ENCODE results near the gene PIP4K2A. TPM values are rescaled to one million over a fixed set of nuclear protein-coding genes. Genes with fewer than 3 reads are reported as not detected.

The PIP4K2A gene
- total RNA-seq, 8 experiments from 2014 or later = 16.2 to 39.4 (median 32.4) TPM

DNA sequence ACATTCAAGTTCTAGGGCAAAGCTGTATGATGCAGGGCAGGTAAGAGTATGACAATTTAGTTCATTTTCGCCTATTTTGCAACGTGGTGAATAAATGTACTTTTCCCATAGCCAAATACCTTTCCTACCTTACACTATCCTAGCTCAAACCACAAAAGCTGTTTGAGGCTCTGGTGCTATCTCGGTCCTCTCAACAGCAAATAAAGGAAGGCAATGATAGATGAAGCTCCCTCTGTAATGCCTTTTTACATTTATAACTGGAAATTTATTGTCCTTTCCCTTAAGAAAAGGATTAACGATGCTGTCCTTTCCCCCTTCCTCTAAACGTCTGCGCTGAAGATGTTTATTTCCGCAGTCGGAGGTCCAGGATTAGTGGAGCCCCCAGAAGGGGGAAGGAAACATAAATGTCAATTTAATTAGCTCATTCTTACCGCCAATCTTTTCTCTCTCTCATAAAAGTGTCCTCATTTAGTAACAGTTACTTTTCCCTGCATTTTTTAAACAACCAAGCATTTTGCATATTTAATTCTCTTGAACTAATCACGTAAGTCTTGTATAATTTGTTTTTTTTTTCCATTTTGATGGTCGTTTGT, 114.6 kb downstream of the PIP4K2A start:
- in situ Hi-C loops (cut with MboI; ENCODE audit: low pct_unique_long_range_greater_than_20kb in 2 of 9, low sequenced_read_pairs in 9 of 9, unreplicated experiment in 9 of 9) = loop anchor here in 1 of 9 experiments (25.0 kb wide), 1 partner anchor 388 kb away; no protein-coding TSS in a partner anchor
- 36 to 92% (median 62%) methylated on average over 5 to 11 of the region's 11 CpGs for WGBS, 10 experiments
- ATAC-seq (replicated peaks in 6 of 8) = peak in 1 of 8 experiments; percentile 8
- peaks cover 18 to 20% of the 10 kb centered on the region in 2 donors for H3K4me1 ChIP-seq (replicated peaks in 1 of 2)
- H3K27ac ChIP-seq = no peak overlapping the region
- no peak overlapping the region for H3K4me3 ChIP-seq

DNA sequence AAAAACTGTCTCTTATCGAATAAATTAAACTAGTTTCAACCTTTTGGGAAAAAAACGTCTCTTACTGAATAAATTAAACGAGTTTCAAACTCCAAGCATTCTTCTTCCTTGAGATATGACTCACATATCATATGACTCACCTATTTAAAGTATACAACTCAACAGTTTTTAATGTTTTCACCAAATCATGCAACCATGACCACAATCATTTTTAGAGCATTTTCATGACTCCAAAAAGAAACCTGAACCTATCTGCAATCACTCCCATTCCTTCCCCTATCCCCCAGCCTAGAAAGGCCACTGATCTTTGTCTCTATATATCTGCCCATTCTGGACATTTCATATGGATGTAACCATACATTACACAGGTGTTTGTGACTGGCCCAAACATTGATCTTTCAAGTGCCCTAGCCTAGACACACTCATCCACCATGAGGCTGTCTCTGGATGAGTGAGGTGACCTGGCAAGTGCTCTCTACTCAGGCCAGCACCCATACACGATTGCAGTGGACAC, 115.3 kb downstream of the PIP4K2A start:
- Histone ChIP-seq H3K4me1 (replicated peaks in 1 of 2) (peaks cover 14 to 15% of the 10 kb centered on the region in 2 donors), H3K4me3 (no peak overlapping the region), H3K27ac (no peak overlapping the region)
- in situ Hi-C loops (cut with MboI; ENCODE audit: low pct_unique_long_range_greater_than_20kb in 2 of 9, low sequenced_read_pairs in 9 of 9, unreplicated experiment in 9 of 9) = loop anchor here in 1 of 9 experiments (25.0 kb wide), 1 partner anchor 388 kb away; no protein-coding TSS in a partner anchor
- peak in 3 of 8 experiments; percentile 35 to 84 (median 79) for ATAC-seq (replicated peaks in 6 of 8)
- 30 to 92% (median 77%) methylated on average over 2 to 4 of the region's 4 CpGs for WGBS, 10 experiments

DNA sequence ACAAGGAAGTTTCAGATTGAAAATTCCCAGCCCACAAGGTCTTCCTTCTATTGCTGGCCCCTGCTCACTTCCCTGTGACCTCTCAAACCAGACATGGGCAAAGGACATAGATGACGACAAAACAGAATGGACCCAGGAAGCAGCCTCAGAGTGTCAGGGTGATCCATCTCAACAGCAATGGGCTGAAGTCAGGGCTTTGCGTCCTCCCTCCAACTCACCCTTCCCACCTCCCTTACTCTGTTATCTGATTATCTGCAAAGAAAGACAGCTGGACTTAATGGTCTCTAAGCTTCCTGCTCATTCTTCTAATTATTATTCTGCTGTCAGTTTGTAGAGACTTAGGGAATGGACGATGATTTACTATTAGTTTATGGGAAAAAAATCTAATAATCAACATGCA, 115.9 kb downstream of the PIP4K2A start:
- WGBS, 10 experiments = 32 to 100% (median 55%) methylated on average over 1 to 3 of the region's 3 CpGs; no CpG with 5 or more reads in 1 of the 10 experiments
- in situ Hi-C loops (cut with MboI; ENCODE audit: low pct_unique_long_range_greater_than_20kb in 2 of 9, low sequenced_read_pairs in 9 of 9, unreplicated experiment in 9 of 9) = loop anchor here in 1 of 9 experiments (25.0 kb wide), 1 partner anchor 389 kb away; no protein-coding TSS in a partner anchor
- ATAC-seq (replicated peaks in 6 of 8) = peak in 5 of 8 experiments; percentile 26 to 51 (median 43)
- Histone ChIP-seq H3K4me1 (replicated peaks in 1 of 2) (peaks cover 14 to 15% of the 10 kb centered on the region in 2 donors), H3K4me3 (no peak overlapping the region), H3K27ac (no peak overlapping the region)

GRCh38 chr10:22597138-22597537, 117.2 kb downstream of the PIP4K2A start:
- Histone ChIP-seq H3K4me3 (no peak overlapping the region), H3K4me1 (replicated peaks in 1 of 2) (peaks cover 14 to 15% of the 10 kb centered on the region in 2 donors), H3K27ac (no peak overlapping the region)
- peak in 4 of 8 experiments; percentile 21 to 60 (median 46) for ATAC-seq (replicated peaks in 6 of 8)
- in situ Hi-C loops (cut with MboI; ENCODE audit: low pct_unique_long_range_greater_than_20kb in 2 of 9, low sequenced_read_pairs in 9 of 9, unreplicated experiment in 9 of 9) = loop anchor here in 1 of 9 experiments (25.0 kb wide), 1 partner anchor 390 kb away; no protein-coding TSS in a partner anchor
- 63 to 100% (median 86%) methylated on average over 1 to 4 of the region's 5 CpGs; no CpG with 5 or more reads in 3 of the 10 experiments for WGBS, 10 experiments

- ATAC-seq (replicated peaks in 6 of 8) = peak in 3 of 8 experiments; percentile 12 to 90 (median 90)
- Histone ChIP-seq H3K4me1 (replicated peaks in 1 of 2) (peaks cover 5 to 6% of the 10 kb centered on the region in 2 donors), H3K27ac (no peak overlapping the region), H3K4me3 (no peak overlapping the region)
- in situ Hi-C loops (cut with MboI; ENCODE audit: low pct_unique_long_range_greater_than_20kb in 2 of 9, low sequenced_read_pairs in 9 of 9, unreplicated experiment in 9 of 9) = loop anchor here in 1 of 9 experiments (25.0 kb wide), 1 partner anchor 394 kb away; no protein-coding TSS in a partner anchor
- 17 to 77% (median 70%) methylated on average over 2 to 3 of the region's 3 CpGs; no CpG with 5 or more reads in 3 of the 10 experiments for WGBS, 10 experiments
These were observed 120.7 kb downstream of the PIP4K2A start for GRCh38 chr10:22593636-22594198.

DNA sequence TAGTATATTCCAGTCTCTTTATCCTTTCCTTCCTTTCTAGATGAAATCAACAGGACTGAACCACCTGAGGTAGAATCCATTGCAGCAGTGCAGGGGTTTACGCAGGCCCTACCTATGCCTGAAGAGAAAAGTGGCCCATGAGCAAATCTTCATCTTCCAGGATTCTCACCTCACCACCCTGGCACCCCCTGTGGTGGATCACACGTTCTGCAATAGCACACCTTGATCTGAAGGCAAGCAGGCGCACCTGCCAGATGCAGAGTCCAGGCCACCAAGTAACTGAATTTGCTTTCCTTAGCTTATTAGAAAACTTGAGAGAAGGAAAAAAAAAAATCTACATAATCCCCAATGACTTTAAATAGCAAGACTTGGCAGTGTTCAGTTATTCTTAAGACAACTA, 121.4 kb downstream of the PIP4K2A start:
- Histone ChIP-seq H3K27ac (no peak overlapping the region), H3K4me1 (replicated peaks in 1 of 2) (no peaks in the 10 kb centered on the region), H3K4me3 (no peak overlapping the region)
- in situ Hi-C loops (cut with MboI; ENCODE audit: low pct_unique_long_range_greater_than_20kb in 2 of 9, low sequenced_read_pairs in 9 of 9, unreplicated experiment in 9 of 9) = loop anchor here in 1 of 9 experiments (25.0 kb wide), 1 partner anchor 394 kb away; no protein-coding TSS in a partner anchor
- 40 to 100% (median 80%) methylated on average over 1 to 2 of the region's 3 CpGs; no CpG with 5 or more reads in 3 of the 10 experiments for WGBS, 10 experiments
- no peak for ATAC-seq (replicated peaks in 6 of 8)

GRCh38 chr10:22589851-22590514, 124.4 kb downstream of the PIP4K2A start:
- ATAC-seq (replicated peaks in 6 of 8) = no peak
- no peaks in the 10 kb centered on the region for H3K4me1 ChIP-seq (replicated peaks in 1 of 2)
- in situ Hi-C loops (cut with MboI; ENCODE audit: low pct_unique_long_range_greater_than_20kb in 2 of 9, low sequenced_read_pairs in 9 of 9, unreplicated experiment in 9 of 9) = loop anchor here in 1 of 9 experiments (25.0 kb wide), 1 partner anchor 397 kb away; no protein-coding TSS in a partner anchor
- 51 to 88% (median 71%) methylated on average over 2 to 5 of the region's 6 CpGs; no CpG with 5 or more reads in 1 of the 10 experiments for WGBS, 10 experiments
- H3K27ac ChIP-seq = no peak overlapping the region
- no peak overlapping the region for H3K4me3 ChIP-seq

- ATAC-seq (replicated peaks in 6 of 8) = no peak
- in situ Hi-C loops (cut with MboI; ENCODE audit: low pct_unique_long_range_greater_than_20kb in 2 of 9, low sequenced_read_pairs in 9 of 9, unreplicated experiment in 9 of 9) = loop anchor here in 1 of 9 experiments (25.0 kb wide), 1 partner anchor 399 kb away; no protein-coding TSS in a partner anchor
- 83 to 100% (median 100%) methylated on average over 1 of the region's 1 CpG; no CpG with 5 or more reads in 3 of the 10 experiments for WGBS, 10 experiments
- no peaks in the 10 kb centered on the region for H3K4me1 ChIP-seq (replicated peaks in 1 of 2)
- H3K4me3 ChIP-seq = no peak overlapping the region
- no peak overlapping the region for H3K27ac ChIP-seq
These were observed 125.9 kb downstream of the PIP4K2A start for GRCh38 chr10:22588462-22588861.

- ATAC-seq (replicated peaks in 6 of 8) = no peak
- 80 to 100% (median 100%) methylated on average over 1 to 2 of the region's 5 CpGs; no CpG with 5 or more reads in 6 of the 10 experiments for WGBS, 10 experiments
- Histone ChIP-seq H3K4me3 (no peak overlapping the region), H3K4me1 (replicated peaks in 1 of 2) (peaks cover 0 to 5% of the 10 kb centered on the region in 2 donors), H3K27ac (no peak overlapping the region)
- in situ Hi-C loops (cut with MboI; ENCODE audit: low pct_unique_long_range_greater_than_20kb in 2 of 9, low sequenced_read_pairs in 9 of 9, unreplicated experiment in 9 of 9) = loop anchor here in 1 of 9 experiments (25.0 kb wide), 1 partner anchor 404 kb away; no protein-coding TSS in a partner anchor
These were observed 130.7 kb downstream of the PIP4K2A start for GRCh38 chr10:22583683-22584082.

DNA sequence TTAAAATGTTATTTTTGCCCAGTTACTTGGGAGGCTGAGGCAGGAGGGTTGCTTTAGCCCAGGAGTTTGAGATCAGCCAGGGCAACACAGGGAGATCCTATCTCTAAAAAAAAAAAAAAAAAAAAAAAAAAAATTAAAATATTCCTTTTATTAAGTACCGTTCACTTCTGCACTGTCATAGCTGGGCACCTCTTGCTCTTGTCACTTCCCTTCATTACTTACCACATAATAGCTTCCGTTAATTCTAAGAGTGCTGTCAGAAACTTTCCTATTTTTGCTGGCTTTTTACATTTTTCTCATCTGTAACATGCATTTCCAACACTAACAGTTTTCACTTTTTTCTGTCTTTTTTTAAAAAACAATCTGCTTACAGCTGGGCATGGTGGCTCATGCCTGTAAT, 132.9 kb downstream of the PIP4K2A start:
- Histone ChIP-seq H3K27ac (no peak overlapping the region), H3K4me3 (no peak overlapping the region), H3K4me1 (replicated peaks in 1 of 2) (peaks cover 0 to 5% of the 10 kb centered on the region in 2 donors)
- no peak for ATAC-seq (replicated peaks in 6 of 8)
- in situ Hi-C loops (cut with MboI; ENCODE audit: low pct_unique_long_range_greater_than_20kb in 2 of 9, low sequenced_read_pairs in 9 of 9, unreplicated experiment in 9 of 9) = loop anchor here in 1 of 9 experiments (25.0 kb wide), 1 partner anchor 406 kb away; no protein-coding TSS in a partner anchor
- WGBS, 10 experiments = 60 to 100% (median 100%) methylated on average over 1 to 2 of the region's 2 CpGs

DNA sequence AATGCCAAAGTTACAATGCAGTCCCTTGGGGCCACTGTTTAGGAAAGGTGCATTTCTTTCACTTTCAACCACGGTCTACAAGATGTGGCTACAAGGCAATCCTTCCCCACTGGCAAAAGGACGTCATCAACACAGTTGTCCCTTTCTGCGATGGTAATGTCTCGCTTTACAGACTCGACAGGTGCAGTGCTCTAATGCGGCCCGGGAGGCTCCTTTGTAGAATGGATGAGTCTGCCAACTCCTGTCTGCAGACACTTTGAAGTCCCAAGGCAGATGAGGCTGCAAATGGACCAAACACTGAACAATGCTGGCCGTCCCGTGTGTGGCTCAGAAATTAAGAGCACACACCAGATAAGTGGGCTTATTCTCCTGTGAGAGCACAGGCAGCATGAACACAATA, 133.7 kb downstream of the PIP4K2A start:
- in situ Hi-C loops (cut with MboI; ENCODE audit: low pct_unique_long_range_greater_than_20kb in 2 of 9, low sequenced_read_pairs in 9 of 9, unreplicated experiment in 9 of 9) = loop anchor here in 1 of 9 experiments (25.0 kb wide), 1 partner anchor 407 kb away; no protein-coding TSS in a partner anchor
- no peak overlapping the region for H3K4me3 ChIP-seq
- H3K27ac ChIP-seq = no peak overlapping the region
- peaks cover 0 to 5% of the 10 kb centered on the region in 2 donors for H3K4me1 ChIP-seq (replicated peaks in 1 of 2)
- 90 to 98% (median 93%) methylated on average over 4 to 6 of the region's 9 CpGs; no CpG with 5 or more reads in 5 of the 10 experiments for WGBS, 10 experiments
- no peak for ATAC-seq (replicated peaks in 6 of 8)

- Histone ChIP-seq H3K27ac (no peak overlapping the region), H3K4me3 (no peak overlapping the region), H3K4me1 (replicated peaks in 1 of 2) (peaks cover 0 to 5% of the 10 kb centered on the region in 2 donors)
- in situ Hi-C loops (cut with MboI; ENCODE audit: low pct_unique_long_range_greater_than_20kb in 2 of 9, low sequenced_read_pairs in 9 of 9, unreplicated experiment in 9 of 9) = loop anchor here in 1 of 9 experiments (25.0 kb wide), 1 partner anchor 407 kb away; no protein-coding TSS in a partner anchor
- 88 to 100% (median 100%) methylated on average over 1 to 6 of the region's 7 CpGs; no CpG with 5 or more reads in 3 of the 10 experiments for WGBS, 10 experiments
- no peak for ATAC-seq (replicated peaks in 6 of 8)
These were observed 134.6 kb downstream of the PIP4K2A start for GRCh38 chr10:22579826-22580225.

Measured in motor neuron (in vitro differentiated cells).